ENCODE data around the gene IL24. TPM values are rescaled to one million over a fixed set of nuclear protein-coding genes. Genes with fewer than 3 reads are reported as not detected.

The IL24 gene
- polyA plus RNA-seq, 2 of the 4 experiments (the other 2 are of a cell fraction): 0.04 TPM; not detected in 1

DNA sequence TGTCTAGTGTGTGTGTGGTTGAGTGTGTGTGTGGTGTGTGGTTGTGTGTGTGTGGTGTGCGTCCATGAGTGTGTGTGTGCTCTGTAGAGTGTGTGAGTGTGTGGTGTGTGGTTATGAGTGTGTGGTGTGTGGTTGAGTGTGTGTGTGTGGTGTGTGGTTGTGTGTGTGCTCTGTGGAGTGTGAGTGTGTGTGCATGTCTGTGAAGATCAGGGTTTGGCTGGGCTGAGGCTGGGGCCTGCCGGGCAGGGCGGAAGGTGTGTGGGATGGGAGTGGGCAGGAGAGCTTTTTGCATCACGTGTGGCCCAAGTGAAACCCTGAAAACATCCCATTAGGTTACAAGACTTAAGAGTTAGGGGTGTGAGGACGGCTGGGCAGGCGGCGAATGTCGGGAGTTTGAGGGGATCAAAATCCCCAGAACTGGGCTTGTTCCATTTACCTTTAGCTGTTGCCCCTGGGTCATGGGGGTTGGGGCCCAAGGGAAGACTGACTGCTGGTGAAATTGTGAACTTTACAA, 27.4 kb downstream of the IL24 start:
- ATAC-seq (peak; percentile 13 to 19; a peak in 3 of 6 replicates), FAIRE-seq (no peak), DNase-seq (ENCODE audit: low read depth in 1 of 2, low spot score in 1 of 2) (no peak)
- 86% methylated on average over 8 of the region's 8 CpGs for WGBS (ENCODE audit: missing lambda C conversion rate)
- TF ChIP-seq GATA3 (IDR thresholded peaks at IDR 0.05; ENCODE audit: borderline replicate concordance): no peak
- TF ChIP-seq FOSB (CRISPR knock-in tag; IDR thresholded peaks at IDR 0.05): no peak
- no peak for TF ChIP-seq FOSL2 (IDR thresholded peaks at IDR 0.05)
- TF ChIP-seq FOSL2 (CRISPR knock-in tag; IDR thresholded peaks at IDR 0.05): no peak
- TF ChIP-seq EP300 (IDR thresholded peaks at IDR 0.05): no peak
- TF ChIP-seq HOXB13 (CRISPR knock-in tag; IDR thresholded peaks at IDR 0.05; ENCODE audit: low read depth): no peak
- no peak for TF ChIP-seq POLR2A (IDR thresholded peaks at IDR 0.05; ENCODE audit: low read length)
- TF ChIP-seq JUN (IDR thresholded peaks at IDR 0.05): no peak
- no peak for TF ChIP-seq CHD2 (IDR thresholded peaks at IDR 0.05; ENCODE audit: low read length, partially characterized antibody)
- no peak for TF ChIP-seq JUNB (IDR thresholded peaks at IDR 0.05)
- Histone ChIP-seq H3K9me3 (no peaks in the 10 kb centered on the region), H3K27ac (no peak overlapping the region), H3K4me3 (no peak overlapping the region), H3K4me1 (peaks cover 10% of the 10 kb centered on the region), H3K4me2 (no peak overlapping the region)
- POLR2A ChIA-PET: no interaction called here
- CTCF ChIA-PET: interaction anchor here (0.6 to 1.7 kb wide), 7 partner anchors 12 to 190 kb away, joined by 3 to 6 read pairs (median 3); no protein-coding TSS in a partner anchor

DNA sequence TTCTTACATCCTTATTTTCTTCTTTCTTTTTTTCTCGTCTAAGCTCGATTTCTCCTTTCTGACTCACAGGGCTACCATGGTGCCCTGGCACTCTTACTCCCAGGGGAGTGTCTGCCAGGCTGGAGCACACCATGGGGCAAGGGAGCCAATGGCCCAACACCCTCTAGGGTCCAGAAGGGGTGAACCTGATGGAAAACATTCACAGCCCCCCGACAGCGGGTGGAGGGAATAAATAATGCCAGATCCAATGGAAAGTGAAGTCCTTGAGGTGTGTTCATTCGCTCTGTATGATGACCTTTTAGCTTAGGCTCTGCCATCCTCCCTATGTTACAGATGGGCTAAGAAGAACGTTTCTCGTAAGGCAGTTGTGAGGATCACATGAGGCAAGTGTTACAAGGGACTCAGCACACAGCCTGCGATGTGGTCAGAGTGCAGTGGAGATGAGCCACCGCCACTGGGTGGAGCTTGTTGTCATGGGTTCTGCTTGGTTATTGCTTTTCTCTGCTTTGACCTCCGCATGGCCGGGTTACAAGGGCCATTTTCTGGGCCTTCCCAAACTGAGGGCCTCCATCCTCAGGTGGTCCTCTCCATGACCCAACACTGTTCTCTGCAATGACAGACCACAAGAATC, 28.0 kb downstream of the IL24 start:
- FAIRE-seq: no peak
- Histone ChIP-seq H3K27ac (no peak overlapping the region), H3K9me3 (no peaks in the 10 kb centered on the region), H3K4me3 (no peak overlapping the region), H3K4me2 (no peak overlapping the region), H3K4me1 (peaks cover 10% of the 10 kb centered on the region)
- CTCF ChIA-PET: interaction anchor here (0.6 to 1.7 kb wide), 9 partner anchors 9 to 190 kb away, joined by 3 to 6 read pairs (median 3); no protein-coding TSS in a partner anchor
- peak in 1 of 2 experiments; percentile 48 for DNase-seq (ENCODE audit: low read depth in 1 of 2, low spot score in 1 of 2)
- POLR2A ChIA-PET: no interaction called here
- peak; percentile 48 to 65; a peak in 5 of 6 replicates for ATAC-seq
- no peak for TF ChIP-seq PHF8 (IDR thresholded peaks at IDR 0.05; ENCODE audit: borderline replicate concordance, low read depth)
- WGBS (ENCODE audit: missing lambda C conversion rate): 88% methylated on average over 11 of the region's 11 CpGs

DNA sequence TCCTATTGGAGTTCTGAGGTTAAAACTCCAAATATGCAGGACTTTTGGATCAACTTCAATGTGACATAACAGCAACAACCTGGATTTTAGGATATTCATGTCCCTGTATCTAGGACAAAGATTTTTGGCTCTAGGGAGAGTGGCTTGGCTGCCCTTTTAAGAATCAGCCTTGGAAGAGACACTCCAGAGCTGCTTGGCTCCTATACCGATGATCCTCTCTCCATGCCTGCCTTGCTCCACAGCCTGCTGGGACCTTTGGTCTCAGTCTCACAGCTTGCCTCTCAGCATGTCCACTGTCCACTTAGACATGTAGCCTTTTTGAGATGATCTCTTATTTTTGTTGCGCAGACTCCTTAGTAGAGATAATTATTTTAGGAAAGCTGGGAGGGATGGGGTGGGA, 29.0 kb downstream of the IL24 start:
- WGBS (ENCODE audit: missing lambda C conversion rate): 95% methylated on average over 2 of the region's 2 CpGs
- Histone ChIP-seq H3K4me3 (no peak overlapping the region), H3K4me2 (no peak overlapping the region), H3K4me1 (peaks cover 10% of the 10 kb centered on the region), H3K9me3 (no peaks in the 10 kb centered on the region), H3K27ac (0 out of 6 replicates have a peak overlapping the region, but pooled peaks of 1 of the 2 experiments have one; percentile 26)
- ChIA-PET CTCF (interaction anchor here (0.9 to 2.4 kb wide), 5 partner anchors 9 to 192 kb away, joined by 3 to 15 read pairs (median 5); no protein-coding TSS in a partner anchor), POLR2A (no interaction called here)
- TF ChIP-seq HOXA7 (CRISPR knock-in tag; IDR thresholded peaks at IDR 0.05): no peak
- FAIRE-seq (no peak), ATAC-seq (no peak), DNase-seq (ENCODE audit: low read depth in 1 of 2, low spot score in 1 of 2) (no peak)

DNA sequence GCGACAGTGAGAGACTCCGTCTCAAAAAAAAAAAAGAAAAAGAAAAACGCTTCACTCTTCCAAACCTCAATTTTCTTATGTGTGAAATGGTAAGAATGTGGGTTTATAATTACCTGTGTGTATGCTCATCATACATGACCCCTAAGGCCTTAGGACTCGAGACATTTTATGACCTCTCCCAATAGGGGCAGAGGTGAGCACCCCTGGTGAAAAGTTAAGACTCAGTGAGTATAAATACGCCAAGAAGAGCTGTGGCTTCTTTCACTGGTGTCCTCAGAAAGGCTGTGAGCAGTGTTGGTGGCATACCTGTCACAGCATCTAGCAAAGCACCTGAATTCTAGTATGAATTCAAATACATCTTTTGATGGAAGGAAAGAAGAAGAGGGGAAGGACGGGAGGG, 32.3 kb downstream of the IL24 start:
- ATAC-seq (no peak), FAIRE-seq (no peak), DNase-seq (ENCODE audit: low read depth in 1 of 2, low spot score in 1 of 2) (no peak)
- ChIA-PET POLR2A (no interaction called here), CTCF (interaction anchor here (1.5 to 1.8 kb wide), 2 partner anchors 17 to 298 kb away, joined by 3 to 6 read pairs; no protein-coding TSS in a partner anchor)
- WGBS (ENCODE audit: missing lambda C conversion rate): 82% methylated on average over 6 of the region's 6 CpGs
- Histone ChIP-seq H3K4me3 (no peak overlapping the region), H3K27ac (no peak overlapping the region), H3K4me2 (no peak overlapping the region), H3K4me1 (peaks cover 10% of the 10 kb centered on the region), H3K9me3 (no peaks in the 10 kb centered on the region)
- TF ChIP-seq RCOR1 (IDR thresholded peaks at IDR 0.05; ENCODE audit: low read depth, low read length) (no peak), SMC3 (IDR thresholded peaks at IDR 0.05) (no peak)

DNA sequence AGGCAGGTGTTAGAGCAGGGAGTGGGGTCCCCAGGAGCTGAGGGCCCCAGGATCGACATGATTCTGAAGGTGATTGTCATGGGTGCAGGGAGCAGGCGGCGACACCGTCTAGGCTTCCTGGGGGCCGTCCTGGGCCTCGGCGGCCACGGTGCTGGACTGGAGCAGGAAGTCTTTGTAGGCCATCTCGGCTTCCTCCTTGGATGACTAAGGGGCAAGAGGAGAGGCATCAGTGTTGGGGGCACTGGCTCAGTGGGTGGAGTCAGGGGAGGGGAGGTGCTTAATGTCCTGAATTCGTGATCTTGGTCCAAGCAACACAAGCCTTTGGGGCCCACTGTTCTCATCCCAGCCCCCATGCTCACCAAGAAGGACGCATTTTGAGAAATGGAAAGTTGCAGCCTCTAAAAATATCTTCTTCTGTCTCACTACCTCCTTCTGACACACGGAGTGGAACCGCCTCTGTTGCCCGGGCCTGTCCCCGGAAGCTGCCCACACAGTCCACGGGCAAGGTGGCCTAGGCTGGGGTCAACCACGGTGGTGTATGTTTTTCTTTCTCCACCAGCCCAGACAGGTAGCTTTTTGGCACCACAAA, 33.1 kb downstream of the IL24 start:
- FAIRE-seq: no peak
- no peaks in the 10 kb centered on the region for H3K9me3 ChIP-seq
- ChIA-PET POLR2A (no interaction called here), CTCF (interaction anchor here (0.6 to 7.8 kb wide), 5 partner anchors 16 to 222 kb away, joined by 3 to 63 read pairs (median 6); partner anchors contain the start of gene PIGR)
- ATAC-seq: no peak
- WGBS (ENCODE audit: missing lambda C conversion rate): 96% methylated on average over 9 of the region's 17 CpGs
- DNase-seq (ENCODE audit: low read depth in 1 of 2, low spot score in 1 of 2): no peak
- TF ChIP-seq TP53 (CRISPR knock-in tag; IDR thresholded peaks at IDR 0.05) (no peak), HOXB5 (CRISPR knock-in tag; IDR thresholded peaks at IDR 0.05) (no peak), MYC (IDR thresholded peaks at IDR 0.05; ENCODE audit: borderline replicate concordance, low read length) (no peak), CEBPB (IDR thresholded peaks at IDR 0.05) (no peak), ZSCAN20 (CRISPR knock-in tag; IDR thresholded peaks at IDR 0.05) (no peak), NPAS2 (CRISPR knock-in tag; IDR thresholded peaks at IDR 0.05; ENCODE audit: borderline replicate concordance) (no peak), ZFP36 (IDR thresholded peaks at IDR 0.05; ENCODE audit: borderline replicate concordance, partially characterized antibody) (no peak)
- TF ChIP-seq, protein P1, sequence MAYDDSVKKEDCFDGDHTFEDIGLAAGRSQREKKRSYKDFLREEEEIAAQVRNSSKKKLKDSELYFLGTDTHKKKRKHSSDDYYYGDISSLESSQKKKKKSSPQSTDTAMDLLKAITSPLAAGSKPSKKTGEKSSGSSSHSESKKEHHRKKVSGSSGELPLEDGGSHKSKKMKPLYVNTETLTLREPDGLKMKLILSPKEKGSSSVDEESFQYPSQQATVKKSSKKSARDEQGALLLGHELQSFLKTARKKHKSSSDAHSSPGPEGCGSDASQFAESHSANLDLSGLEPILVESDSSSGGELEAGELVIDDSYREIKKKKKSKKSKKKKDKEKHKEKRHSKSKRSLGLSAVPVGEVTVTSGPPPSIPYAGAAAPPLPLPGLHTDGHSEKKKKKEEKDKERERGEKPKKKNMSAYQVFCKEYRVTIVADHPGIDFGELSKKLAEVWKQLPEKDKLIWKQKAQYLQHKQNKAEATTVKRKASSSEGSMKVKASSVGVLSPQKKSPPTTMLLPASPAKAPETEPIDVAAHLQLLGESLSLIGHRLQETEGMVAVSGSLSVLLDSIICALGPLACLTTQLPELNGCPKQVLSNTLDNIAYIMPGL (CRISPR knock-in tag; IDR thresholded peaks at IDR 0.05; ENCODE audit: borderline replicate concordance): no peak
- TF ChIP-seq, protein P2, sequence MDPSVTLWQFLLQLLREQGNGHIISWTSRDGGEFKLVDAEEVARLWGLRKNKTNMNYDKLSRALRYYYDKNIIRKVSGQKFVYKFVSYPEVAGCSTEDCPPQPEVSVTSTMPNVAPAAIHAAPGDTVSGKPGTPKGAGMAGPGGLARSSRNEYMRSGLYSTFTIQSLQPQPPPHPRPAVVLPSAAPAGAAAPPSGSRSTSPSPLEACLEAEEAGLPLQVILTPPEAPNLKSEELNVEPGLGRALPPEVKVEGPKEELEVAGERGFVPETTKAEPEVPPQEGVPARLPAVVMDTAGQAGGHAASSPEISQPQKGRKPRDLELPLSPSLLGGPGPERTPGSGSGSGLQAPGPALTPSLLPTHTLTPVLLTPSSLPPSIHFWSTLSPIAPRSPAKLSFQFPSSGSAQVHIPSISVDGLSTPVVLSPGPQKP (IDR thresholded peaks at IDR 0.05; ENCODE audit: low read depth, low read length): no peak
- no peak overlapping the region for H3K4me3 ChIP-seq
- no peak overlapping the region for H3K27ac ChIP-seq
- no peak overlapping the region for H3K4me2 ChIP-seq
- H3K4me1 ChIP-seq: peaks cover 10% of the 10 kb centered on the region
